Measurements from ENCODE around the gene SHROOM1. TPM values are rescaled to one million over a fixed set of nuclear protein-coding genes. Genes with fewer than 3 reads are reported as not detected.

The SHROOM1 gene
- total and polyA plus RNA-seq, 2 donors (not counting 1 experiment from before 2014, with no cell fraction given): 1.3 to 2.3 TPM

DNA sequence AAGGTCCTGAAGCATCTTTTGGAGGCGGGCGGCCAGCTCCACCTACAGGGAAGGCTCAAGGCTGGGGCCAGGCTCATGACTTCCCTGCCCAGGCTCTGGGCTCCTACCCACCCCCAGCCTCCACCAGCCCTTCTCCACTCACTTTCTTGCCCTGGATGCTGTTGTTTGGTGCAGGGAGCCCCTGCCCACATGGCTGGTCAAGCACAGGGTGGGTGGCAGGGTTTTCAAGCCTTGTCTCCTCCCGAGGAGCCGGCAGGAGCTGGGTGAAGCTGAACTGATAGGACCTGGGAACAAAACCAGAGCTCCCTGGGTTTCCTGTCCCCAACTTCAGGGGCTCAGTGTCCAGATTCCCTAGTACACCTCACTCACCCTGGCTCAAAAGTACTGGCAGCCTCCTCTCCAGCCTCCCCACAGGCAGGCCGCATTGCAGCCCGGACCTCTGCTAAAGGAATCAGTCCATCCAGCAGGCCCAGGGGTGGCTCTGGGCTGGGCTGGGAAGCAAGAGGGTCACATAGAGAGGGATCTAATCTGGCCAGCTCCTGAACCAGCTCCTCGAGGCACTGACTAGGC, 6.9 kb downstream of the SHROOM1 start:
- CTCF ChIA-PET: interaction anchor here (0.6 to 1.9 kb wide), 5 partner anchors 8 to 297 kb away, joined by 3 to 5 read pairs (median 3); no protein-coding TSS in a partner anchor
- Histone ChIP-seq H3K9ac (ENCODE audit: low read length) (no peak overlapping the region), H2AFZ (ENCODE audit: insufficient read depth, low read depth, low read length, poor library complexity, severe bottlenecking) (no peak overlapping the region), H3K4me1 (ENCODE audit: control insufficient read depth in 2 of 2, insufficient read depth in 2 of 2, low read length in 2 of 2) (peaks cover 33 to 37% of the 10 kb centered on the region in 2 donors), H3K36me3 (replicated peaks in 1 of 2; ENCODE audit: control extremely low read depth in 1 of 2, control insufficient read depth in 1 of 2, extremely low read depth in 1 of 2, insufficient read depth in 2 of 2, low read length in 1 of 2) (no peaks in the 10 kb centered on the region), H3K4me3 (ENCODE audit: control extremely low read depth in 1 of 5, extremely low read depth in 1 of 5, insufficient read depth in 1 of 5, low read depth in 2 of 5, low read length in 4 of 5) (no peak overlapping the region), H3K79me2 (ENCODE audit: control insufficient read depth, insufficient read depth, low read length) (no peaks in the 10 kb centered on the region), H3K27ac (ENCODE audit: low read length in 2 of 2) (no peak overlapping the region), H3K4me2 (replicated peaks; ENCODE audit: low read depth, low read length, poor library complexity, severe bottlenecking) (peak overlapping the region; percentile 41), H3K27me3 (replicated peaks in 1 of 4; ENCODE audit: control extremely low read depth in 1 of 4, control insufficient read depth in 3 of 4, insufficient read depth in 4 of 4, low read length in 3 of 4) (peaks cover 0 to 80% (median 40%) of the 10 kb centered on the region in 4 experiments), H4K20me1 (ENCODE audit: control insufficient read depth, insufficient read depth, low read length, poor library complexity, severe bottlenecking) (no peaks in the 10 kb centered on the region), H3K9me3 (ENCODE audit: control extremely low read depth in 1 of 3, control insufficient read depth in 2 of 3, insufficient read depth in 1 of 3, low read length in 2 of 3) (peaks cover 0 to 4% (median 0%) of the 10 kb centered on the region in 3 donors)
- Mint-ChIP-seq H3K4me3 (no peak overlapping the region), H3K27ac (no peak overlapping the region), H3K4me1 (peaks cover 18% of the 10 kb centered on the region), H3K27me3 (peaks cover 38% of the 10 kb centered on the region), H3K9me3 (ENCODE audit: insufficient read depth) (no peaks in the 10 kb centered on the region)
- intact Hi-C loops (cut with micrococcal nuclease): no loop called here
- TF ChIP-seq, protein P1, sequence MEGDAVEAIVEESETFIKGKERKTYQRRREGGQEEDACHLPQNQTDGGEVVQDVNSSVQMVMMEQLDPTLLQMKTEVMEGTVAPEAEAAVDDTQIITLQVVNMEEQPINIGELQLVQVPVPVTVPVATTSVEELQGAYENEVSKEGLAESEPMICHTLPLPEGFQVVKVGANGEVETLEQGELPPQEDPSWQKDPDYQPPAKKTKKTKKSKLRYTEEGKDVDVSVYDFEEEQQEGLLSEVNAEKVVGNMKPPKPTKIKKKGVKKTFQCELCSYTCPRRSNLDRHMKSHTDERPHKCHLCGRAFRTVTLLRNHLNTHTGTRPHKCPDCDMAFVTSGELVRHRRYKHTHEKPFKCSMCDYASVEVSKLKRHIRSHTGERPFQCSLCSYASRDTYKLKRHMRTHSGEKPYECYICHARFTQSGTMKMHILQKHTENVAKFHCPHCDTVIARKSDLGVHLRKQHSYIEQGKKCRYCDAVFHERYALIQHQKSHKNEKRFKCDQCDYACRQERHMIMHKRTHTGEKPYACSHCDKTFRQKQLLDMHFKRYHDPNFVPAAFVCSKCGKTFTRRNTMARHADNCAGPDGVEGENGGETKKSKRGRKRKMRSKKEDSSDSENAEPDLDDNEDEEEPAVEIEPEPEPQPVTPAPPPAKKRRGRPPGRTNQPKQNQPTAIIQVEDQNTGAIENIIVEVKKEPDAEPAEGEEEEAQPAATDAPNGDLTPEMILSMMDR (IDR thresholded peaks at IDR 0.05): no peak
- TF ChIP-seq EZH2 (IDR thresholded peaks at IDR 0.05; ENCODE audit: borderline replicate concordance, insufficient read depth, low read depth, low read length, poor library complexity, severe bottlenecking): no peak
- DNase-seq (no peak), ATAC-seq (ENCODE audit: low read depth) (no peak)
- POLR2A ChIA-PET: no interaction called here
- 87% methylated on average over 7 of the region's 7 CpGs for WGBS (ENCODE audit: insufficient coverage)

Measured in B cell (primary cell).